ENCODE results near the gene DZIP1. TPM values are rescaled to one million over a fixed set of nuclear protein-coding genes. Genes with fewer than 3 reads are reported as not detected.

The DZIP1 gene
- total and polyA plus RNA-seq, 2 of the 13 experiments (the other 11 are each of a cell fraction or from before 2014, with no cell fraction given): 11.0 to 36.7 TPM

GRCh38 chr13:95676762-95677563 is 32.5 kb upstream of the DZIP1 start, which contains the start of gene DNAJC3 (continued):
- TF ChIP-seq CEBPZ (IDR thresholded peaks at IDR 0.05; ENCODE audit: low read length) (no peak), KLF15 (CRISPR knock-in tag; IDR thresholded peaks at IDR 0.05; ENCODE audit: borderline replicate concordance) (no peak; the same call in none of the 2 replicates), MEF2D (CRISPR knock-in tag; IDR thresholded peaks at IDR 0.05) (no peak), ZNF337 (CRISPR knock-in tag; IDR thresholded peaks at IDR 0.05; ENCODE audit: borderline replicate concordance, low read depth) (no peak), SMAD1 (CRISPR knock-in tag; IDR thresholded peaks at IDR 0.05; ENCODE audit: borderline replicate concordance, low read depth) (no peak), ZBTB7A (CRISPR knock-in tag; IDR thresholded peaks at IDR 0.05) (peak; percentile 66; the same call in 1 of the 2 replicates), LCORL (IDR thresholded peaks at IDR 0.05) (no peak), LCORL (CRISPR knock-in tag; IDR thresholded peaks at IDR 0.05) (peak; percentile 67), MIER3 (CRISPR knock-in tag; IDR thresholded peaks at IDR 0.05; ENCODE audit: borderline replicate concordance) (peak; percentile 37; the same call in 1 of the 2 replicates), SP5 (CRISPR knock-in tag; IDR thresholded peaks at IDR 0.05; ENCODE audit: borderline replicate concordance, low read depth) (peak; percentile 62; the same call in 1 of the 2 replicates), NR2F2 (IDR thresholded peaks at IDR 0.05; ENCODE audit: borderline replicate concordance, low read depth) (no peak), ZNF546 (CRISPR knock-in tag; conservative IDR thresholded peaks at IDR 0.05) (peak; percentile 79; the same call in 1 of the 2 replicates), NONO (IDR thresholded peaks at IDR 0.05) (no peak), NONO (CRISPR knock-in tag; conservative IDR thresholded peaks at IDR 0.05) (peak; percentile 63; the same call in 1 of the 2 replicates), ETV6 (CRISPR knock-in tag; conservative IDR thresholded peaks at IDR 0.05) (no peak), ZNF251 (CRISPR knock-in tag; IDR thresholded peaks at IDR 0.05) (no peak), FOXK1 (CRISPR knock-in tag; IDR thresholded peaks at IDR 0.05; ENCODE audit: borderline replicate concordance, low read depth) (0 out of 2 replicates have a peak, but pooled peaks have one; percentile 65), JUND (CRISPR knock-in tag; IDR thresholded peaks at IDR 0.05) (no peak; the same call in 1 of the 2 replicates), KDM5A (IDR thresholded peaks at IDR 0.05; ENCODE audit: borderline replicate concordance, low read length) (peak; percentile 30; the same call in 1 of the 2 replicates), CREM (IDR thresholded peaks at IDR 0.05) (peak; percentile 40; the same call in 1 of the 2 replicates), CREM (CRISPR knock-in tag; IDR thresholded peaks at IDR 0.05) (peak; percentile 28; the same call in 1 of the 2 replicates), NFE2L1 (CRISPR knock-in tag; IDR thresholded peaks at IDR 0.05; ENCODE audit: borderline replicate concordance) (peak; percentile 2; the same call in 1 of the 2 replicates), HDAC1 (CRISPR knock-in tag; IDR thresholded peaks at IDR 0.05) (peak; percentile 92), PLRG1 (conservative IDR thresholded peaks at IDR 0.05) (no peak), XRCC5 (optimal IDR thresholded peaks at IDR 0.05; ENCODE audit: low read length) (no peak)

Data from HepG2 (cell line).